Neural cell (in vitro differentiated cells): Measurements from ENCODE around the gene CYP26B1. TPM values are rescaled to one million over a fixed set of nuclear protein-coding genes. Genes with fewer than 3 reads are reported as not detected.

Source experiments
- H2AFZ ChIP-seq: fragments of 200-600, 300-800 bp; sonication (generic), shearing (Covaris generic); 2 replicates; pipeline ENCODE4 v1.6.0; 2014; ENCODE audit warnings: low read depth, mild to moderate bottlenecking, antibody characterized with exemption, low read length, moderate library complexity
- H3F3A ChIP-seq: fragments of 200-600 bp; shearing (Covaris generic); 2 replicates; pipeline ENCODE4 v1.6.1; 2016; ENCODE audit warnings: mild to moderate bottlenecking, moderate library complexity, mixed read lengths, antibody characterized with exemption, low read length; ENCODE audit not compliant: insufficient read depth, poor library complexity, severe bottlenecking
- H3K27ac ChIP-seq: fragments of 200-600, 300-800 bp; sonication (generic), shearing (Covaris generic); 2 replicates; pipeline ENCODE4 v1.5.1; 2014; ENCODE audit warnings: mild to moderate bottlenecking, low read length, moderate library complexity
- H3K27me3 ChIP-seq: fragments of 300-800, 200-600 bp; sonication (generic), shearing (Covaris generic); 2 replicates; pipeline ENCODE4 v1.6.0; 2014; ENCODE audit warnings: mild to moderate bottlenecking, low read depth, low read length, moderate library complexity; ENCODE audit not compliant: insufficient read depth
- H3K36me3 ChIP-seq: fragments of 300-800, 200-600 bp; sonication (generic), shearing (Covaris generic); 2 replicates; pipeline ENCODE4 v1.5.1; 2014; ENCODE audit warnings: mild to moderate bottlenecking, antibody characterized with exemption, low read length, moderate library complexity; ENCODE audit not compliant: insufficient read depth
- H3K4me2 ChIP-seq: fragments of 300-800, 200-600 bp; sonication (generic), shearing (Covaris generic); 2 replicates; pipeline ENCODE4 v1.6.0; 2014; ENCODE audit warnings: mild to moderate bottlenecking, low read length
- H3K4me3 ChIP-seq: fragments of 300-800, 200-600 bp; sonication (generic), shearing (Covaris generic); 2 replicates; pipeline ENCODE4 v1.5.1; 2014; ENCODE audit warnings: mild to moderate bottlenecking, low read length, moderate library complexity
- H3K79me2 ChIP-seq: fragments of 200-600 bp; shearing (Covaris generic); replicated peaks from 2 replicates; pipeline ENCODE4 v1.6.0; 2014; ENCODE audit warnings: mild to moderate bottlenecking, low read length, moderate library complexity; ENCODE audit not compliant: insufficient read depth
- H3K9ac ChIP-seq: fragments of 300-800, 200-600 bp; sonication (generic), shearing (Covaris generic); 2 replicates; pipeline ENCODE4 v1.6.1; 2016; ENCODE audit warnings: mild to moderate bottlenecking, low read length, mixed read lengths
- H3K9me2 ChIP-seq: fragments of 200-600 bp; shearing (Covaris generic); 2 replicates; pipeline ENCODE4 v1.6.1; 2016; ENCODE audit warnings: mild to moderate bottlenecking, low read length, mixed read lengths; ENCODE audit not compliant: insufficient read depth
- H3K9me3 ChIP-seq: fragments of 200-600, 300-800 bp; sonication (generic), shearing (Covaris generic); 2 replicates; pipeline ENCODE4 v1.6.1; 2016; ENCODE audit warnings: mild to moderate bottlenecking, mixed run types, low read length, moderate library complexity, mixed read lengths
- H4K20me1 ChIP-seq: fragments of 200-600 bp; shearing (Covaris generic); 2 replicates; pipeline ENCODE4 v1.6.1; 2016; ENCODE audit warnings: mild to moderate bottlenecking, mixed run types; ENCODE audit not compliant: insufficient read depth
- CTCF ChIP-seq: fragments of 450-650 bp; IDR thresholded peaks from 2 replicates; pipeline ENCODE4 v1.5.1; 2014; ENCODE audit warnings: antibody characterized with exemption, mild to moderate bottlenecking, moderate library complexity; ENCODE audit not compliant: poor library complexity, severe bottlenecking
- EP300 ChIP-seq: fragments of 450-650 bp; conservative IDR thresholded peaks from 2 replicates; pipeline ENCODE4 v1.6.1; 2014; ENCODE audit warnings: antibody characterized with exemption, mild to moderate bottlenecking, moderate library complexity; ENCODE audit not compliant: poor library complexity, severe bottlenecking
- EZH2 ChIP-seq: fragments of 200-600, 300-800 bp; shearing (Covaris generic), sonication (generic); IDR thresholded peaks from 2 replicates; pipeline ENCODE4 v1.6.1; 2014; ENCODE audit warnings: antibody characterized with exemption, low read length, borderline replicate concordance, mild to moderate bottlenecking; ENCODE audit not compliant: insufficient read depth, poor library complexity, severe bottlenecking
- MXI1 ChIP-seq: fragments of 450-650 bp; conservative IDR thresholded peaks from 2 replicates; pipeline ENCODE4 v1.6.1; 2014; ENCODE audit warnings: antibody characterized with exemption, mild to moderate bottlenecking; ENCODE audit not compliant: poor library complexity, severe bottlenecking
- POLR2AphosphoS5 ChIP-seq: IDR thresholded peaks from 2 replicates; pipeline ENCODE4 v1.6.1; 2012
- RAD21 ChIP-seq: fragments of 450-650 bp; conservative IDR thresholded peaks from 2 replicates; pipeline ENCODE4 v1.6.1; 2014; ENCODE audit warnings: antibody characterized with exemption, mild to moderate bottlenecking, moderate library complexity
- REST ChIP-seq: IDR thresholded peaks from 2 replicates; pipeline ENCODE4 v1.6.1; 2012; ENCODE audit warnings: borderline replicate concordance
- SMC3 ChIP-seq: fragments of 450-650 bp; conservative IDR thresholded peaks from 2 replicates; pipeline ENCODE4 v1.6.1; 2014; ENCODE audit warnings: antibody characterized with exemption, mild to moderate bottlenecking, moderate library complexity; ENCODE audit not compliant: poor library complexity
- TAF1 ChIP-seq: IDR thresholded peaks from 2 replicates; pipeline ENCODE4 v1.6.1; 2012; ENCODE audit warnings: low read depth
- polyA plus RNA-seq: library from polyadenylated mRNA; depleted of rRNA; stranded (reverse); fragments of >200 nt; gene quantifications from 2 replicates; pipeline ENCODE4 v1.2.3, GENCODE V29; 2014

Gene CYP26B1
- polyA plus RNA-seq, 1 donor from 2014 or later, result 0.83 TPM

- H3K79me2 ChIP-seq, result no peaks in the 10 kb centered on the region
Observed at GRCh38 chr2:72165792-72166191, 18.1 kb upstream of the CYP26B1 start.

GRCh38 chr2:72162574-72162973, 14.9 kb upstream of the CYP26B1 start:
- Histone ChIP-seq H3F3A (no peaks in the 10 kb centered on the region), H3K9me3 (no peaks in the 10 kb centered on the region), H2AFZ (no peak overlapping the region), H3K4me3 (no peak overlapping the region), H3K9me2 (no peaks in the 10 kb centered on the region), H3K4me2 (no peak overlapping the region), H3K27me3 (no peaks in the 10 kb centered on the region), H3K79me2 (no peaks in the 10 kb centered on the region), H3K27ac (no peak overlapping the region), H4K20me1 (no peaks in the 10 kb centered on the region), H3K9ac (no peak overlapping the region), H3K36me3 (no peaks in the 10 kb centered on the region)
- no peak for TF ChIP-seq SMC3
- no peak for TF ChIP-seq POLR2AphosphoS5
- TF ChIP-seq REST, result no peak
- TF ChIP-seq EP300, result no peak
- no peak for TF ChIP-seq RAD21
- TF ChIP-seq EZH2, result no peak
- TF ChIP-seq TAF1, result no peak
- TF ChIP-seq MXI1, result no peak

More at GRCh38 chr2:72165792-72166191, 18.1 kb upstream of the CYP26B1 start:
- Histone ChIP-seq H2AFZ (no peak overlapping the region), H3K9me2 (no peaks in the 10 kb centered on the region), H3K4me2 (no peak overlapping the region), H4K20me1 (no peaks in the 10 kb centered on the region), H3F3A (no peaks in the 10 kb centered on the region), H3K27ac (no peak overlapping the region), H3K27me3 (no peaks in the 10 kb centered on the region), H3K36me3 (no peaks in the 10 kb centered on the region), H3K9ac (no peak overlapping the region), H3K4me3 (no peak overlapping the region), H3K9me3 (no peaks in the 10 kb centered on the region)
- no peak for TF ChIP-seq CTCF
- no peak for TF ChIP-seq REST
- no peak for TF ChIP-seq MXI1
- TF ChIP-seq SMC3, result no peak
- TF ChIP-seq TAF1, result no peak
- TF ChIP-seq RAD21, result no peak
- TF ChIP-seq EZH2, result no peak
- TF ChIP-seq POLR2AphosphoS5, result no peak
- TF ChIP-seq EP300, result no peak
